Progenitor cell of endocrine pancreas (in vitro differentiated cells): ENCODE measurements around the gene WDR77. TPM values are rescaled to one million over a fixed set of nuclear protein-coding genes. Genes with fewer than 3 reads are reported as not detected.
A peak's percentile ranks its signal among the peaks of the same experiment; 100 is the strongest.

Experiments used
- DNase-seq: peaks from one replicate; pipeline ENCODE4 v3.0.0; 2021; ENCODE audit warnings: low spot score; ENCODE audit not compliant: unreplicated experiment
- H3K27ac Mint-ChIP-seq: 2 replicates; pipeline ENCODE4 v1.8.0; 2021; ENCODE audit warnings: mild to moderate bottlenecking, moderate library complexity, mixed read lengths
- H3K27me3 Mint-ChIP-seq: 2 replicates; pipeline ENCODE4 v1.8.0; 2021; ENCODE audit warnings: mixed read lengths
- H3K36me3 Mint-ChIP-seq: 2 replicates; pipeline ENCODE4 v1.8.0; 2022; ENCODE audit warnings: mixed read lengths; ENCODE audit not compliant: insufficient read depth
- H3K4me1 Mint-ChIP-seq: 2 replicates; pipeline ENCODE4 v1.8.0; 2021; ENCODE audit warnings: low read depth, mixed read lengths
- H3K4me3 Mint-ChIP-seq: 2 replicates; pipeline ENCODE4 v1.8.0; 2021; ENCODE audit warnings: low read depth, mild to moderate bottlenecking, moderate library complexity, mixed read lengths
- H3K9me3 Mint-ChIP-seq: 2 replicates; pipeline ENCODE4 v1.8.0; 2021; ENCODE audit warnings: low read depth, mixed read lengths
- CTCF ChIP-seq: fragments of 200-600 bp; sonication (generic); IDR thresholded peaks from one replicate; pipeline ENCODE4 v1.5.0; 2021; ENCODE audit warnings: antibody characterized with exemption, mild to moderate bottlenecking; ENCODE audit not compliant: unreplicated experiment
- total RNA-seq: library from RNA; stranded (reverse); gene quantifications from 2 replicates; pipeline ENCODE4 v1.2.1, GENCODE V29; 2021

The WDR77 gene
- total RNA-seq, 1 donor from 2014 or later = 91.2 TPM

- no peak overlapping the region for H3K27ac Mint-ChIP-seq
- H3K36me3 Mint-ChIP-seq = peaks cover 21% of the 10 kb centered on the region
- H3K4me1 Mint-ChIP-seq = peaks cover 9% of the 10 kb centered on the region
- H3K4me3 Mint-ChIP-seq = no peak overlapping the region
- TF ChIP-seq CTCF = no peak
- no peaks in the 10 kb centered on the region for H3K9me3 Mint-ChIP-seq
- DNase-seq = no peak
- H3K27me3 Mint-ChIP-seq = no peaks in the 10 kb centered on the region
These were observed 6.6 kb upstream of the WDR77 start for GRCh38 chr1:111455642-111456031.

GRCh38 chr1:111454859-111455641, 6.0 kb upstream of the WDR77 start:
- DNase-seq = no peak
- no peak for TF ChIP-seq CTCF
- H3K27me3 Mint-ChIP-seq = no peaks in the 10 kb centered on the region
- no peak overlapping the region for H3K4me3 Mint-ChIP-seq
- H3K36me3 Mint-ChIP-seq = peaks cover 20% of the 10 kb centered on the region
- H3K9me3 Mint-ChIP-seq = no peaks in the 10 kb centered on the region
- H3K27ac Mint-ChIP-seq = no peak overlapping the region
- peaks cover 9% of the 10 kb centered on the region for H3K4me1 Mint-ChIP-seq

- Mint-ChIP-seq H3K4me1 (peaks cover 9% of the 10 kb centered on the region), H3K4me3 (no peak overlapping the region), H3K36me3 (peaks cover 18% of the 10 kb centered on the region), H3K27me3 (no peaks in the 10 kb centered on the region), H3K9me3 (no peaks in the 10 kb centered on the region), H3K27ac (no peak overlapping the region)
- DNase-seq = no peak
- TF ChIP-seq CTCF = no peak
These were observed 4.7 kb upstream of the WDR77 start for GRCh38 chr1:111453706-111454105.

- no peak for DNase-seq
- H3K9me3 Mint-ChIP-seq = no peaks in the 10 kb centered on the region
- no peak for TF ChIP-seq CTCF
- no peak overlapping the region for H3K4me3 Mint-ChIP-seq
- H3K27ac Mint-ChIP-seq = no peak overlapping the region
- H3K27me3 Mint-ChIP-seq = no peaks in the 10 kb centered on the region
- peaks cover 15% of the 10 kb centered on the region for H3K36me3 Mint-ChIP-seq
- H3K4me1 Mint-ChIP-seq = peaks cover 16% of the 10 kb centered on the region
These were observed 3.5 kb upstream of the WDR77 start for GRCh38 chr1:111452581-111452980.

GRCh38 chr1:111450185-111450584, 1.1 kb upstream of the WDR77 start:
- H3K27ac Mint-ChIP-seq = peak overlapping the region; percentile 99
- H3K4me3 Mint-ChIP-seq = peak overlapping the region; percentile 97
- peaks cover 37% of the 10 kb centered on the region for H3K4me1 Mint-ChIP-seq
- no peaks in the 10 kb centered on the region for H3K27me3 Mint-ChIP-seq
- H3K36me3 Mint-ChIP-seq = peaks cover 13% of the 10 kb centered on the region
- DNase-seq = no peak
- no peaks in the 10 kb centered on the region for H3K9me3 Mint-ChIP-seq
- TF ChIP-seq CTCF = no peak
